Endothelial cell of umbilical vein (primary cell): ENCODE data around the gene RELL2. TPM values are rescaled to one million over a fixed set of nuclear protein-coding genes. Genes with fewer than 3 reads are reported as not detected.
A peak's percentile ranks its signal among the peaks of the same experiment; 100 is the strongest.

Experiments
- BruUV-seq: library from RNA; stranded (reverse); fragments of 400-500 nt; replicated peaks from 2 replicates; lab custom pipeline; 2021; lab: Mats Ljungman, UMichigan
- CTCF ChIA-PET: fragments of 300-600, 350-600 bp; sonication (Branson Sonifier 250); formaldehyde crosslinking; loops from one replicate; lab custom pipeline; 2021; ENCODE audit warnings: antibody characterized with exemption, inconsistent platforms; lab: Charles Lee
- POLR2A ChIA-PET: fragments of 300-600, 350-600 bp; sonication (Branson Sonifier 250); formaldehyde crosslinking; loops from one replicate; lab custom pipeline; 2021; ENCODE audit warnings: antibody characterized with exemption, inconsistent platforms; lab: Charles Lee
- DNase-seq: peaks from one replicate; pipeline ENCODE4 v3.0.0-alpha.2; 2011; ENCODE audit warnings: low read depth, low spot score
- FAIRE-seq: peaks from 2 replicates; lab custom pipeline; 2011; peaks lifted over from hg19 to GRCh38; lab: Jason Lieb, UNC
- H2AFZ ChIP-seq: 2 replicates; pipeline ENCODE4 v1.6.0; 2012; ENCODE audit warnings: low read depth, low read length, control low read depth, inconsistent platforms
- H3K27ac ChIP-seq: 2 replicates; pipeline ENCODE4 v1.5.1; 2011; ENCODE audit warnings: low read depth, mild to moderate bottlenecking, control low read depth, low read length, moderate library complexity; ENCODE audit not compliant: insufficient read depth
- H3K27me3 ChIP-seq, 2 experiments: 2 replicates each; pipeline versions ENCODE4 v1.6.0 to v1.6.1; 2011; ENCODE audit warnings: low read length in 2 of 2, mixed read lengths in 1 of 2; ENCODE audit not compliant: control insufficient read depth in 2 of 2, insufficient read depth in 2 of 2
- H3K36me3 ChIP-seq, 2 experiments: 2 replicates in 1 of 2; 3 replicates in 1 of 2; pipeline ENCODE4 v1.5.1; 2011; ENCODE audit warnings: low read length in 2 of 2, mild to moderate bottlenecking in 1 of 2, moderate library complexity in 1 of 2; ENCODE audit not compliant: control insufficient read depth in 2 of 2, insufficient read depth in 2 of 2; ENCODE audit errors: extremely low read depth in 1 of 2
- H3K4me1 ChIP-seq: 3 replicates; pipeline ENCODE4 v1.5.1; 2011; ENCODE audit warnings: mild to moderate bottlenecking, low read length; ENCODE audit not compliant: control insufficient read depth, insufficient read depth; ENCODE audit errors: extremely low read depth
- H3K4me2 ChIP-seq: 2 replicates; pipeline ENCODE4 v1.6.1; 2011; ENCODE audit warnings: low read length, control low read depth, mixed read lengths; ENCODE audit not compliant: insufficient read depth
- H3K4me3 ChIP-seq, 3 experiments: fragments of 200-600 bp in 1 of 3; sonication (generic), shearing (Covaris generic) in 1 of 3; replicated peaks in 1 of 3; 2 replicates each; pipeline ENCODE4 v1.5.1; 2011 to 2016; ENCODE audit warnings: control low read depth in 3 of 3, low read length in 3 of 3, mild to moderate bottlenecking in 2 of 3, inconsistent platforms in 1 of 3, low read depth in 1 of 3, moderate library complexity in 1 of 3; ENCODE audit not compliant: insufficient read depth in 1 of 3
- H3K79me2 ChIP-seq: 2 replicates; pipeline ENCODE4 v1.6.0; 2012; ENCODE audit warnings: low read length, inconsistent platforms; ENCODE audit not compliant: control insufficient read depth, insufficient read depth
- H3K9ac ChIP-seq: replicated peaks from 2 replicates; pipeline ENCODE3; 2011; ENCODE audit warnings: low read length, control low read depth; ENCODE audit not compliant: insufficient read depth; ENCODE audit errors: extremely low read depth
- H3K9me1 ChIP-seq: replicated peaks from 3 replicates; pipeline ENCODE4 v1.6.0; 2011; ENCODE audit warnings: mild to moderate bottlenecking, low read length; ENCODE audit not compliant: control insufficient read depth, insufficient read depth; ENCODE audit errors: extremely low read depth
- H3K9me3 ChIP-seq: replicated peaks from 2 replicates; pipeline ENCODE4 v1.5.1; 2012; ENCODE audit warnings: low read length, inconsistent platforms; ENCODE audit not compliant: control insufficient read depth, insufficient read depth
- H4K20me1 ChIP-seq: replicated peaks from 2 replicates; pipeline ENCODE3; 2011; ENCODE audit warnings: mild to moderate bottlenecking, low read length; ENCODE audit not compliant: control insufficient read depth, insufficient read depth; ENCODE audit errors: extremely low read depth
- CTCF ChIP-seq, 2 donors: IDR thresholded peaks; 1 replicate in 1 of 2; 2 replicates in 1 of 2; pipeline ENCODE4 v1.5.1; 2011; ENCODE audit warnings: low read length in 2 of 2, mild to moderate bottlenecking in 2 of 2, moderate library complexity in 2 of 2, control low read depth in 1 of 2, inconsistent platforms in 1 of 2, low read depth in 1 of 2; ENCODE audit not compliant: insufficient read depth in 1 of 2; ENCODE audit errors: extremely low read depth in 1 of 2
- GATA2 ChIP-seq: IDR thresholded peaks from 2 replicates; pipeline ENCODE4 v1.7.0; 2011; ENCODE audit warnings: low read depth, mild to moderate bottlenecking, moderate library complexity, mixed read lengths, low read length; ENCODE audit not compliant: insufficient read length, insufficient read depth
- POLR2A ChIP-seq: IDR thresholded peaks from 2 replicates; pipeline ENCODE4 v1.6.1; 2012; ENCODE audit warnings: low read depth, mild to moderate bottlenecking, control low read depth, low read length
- dilution Hi-C: fragments of 300-500 bp; cut with MboI; formaldehyde crosslinking; loops from one replicate; pipeline ENCODE4 v1.15.0; 2019; ENCODE audit warnings: low sequenced_read_pairs; ENCODE audit not compliant: extremely low pct_ligation_motif_present
- intact Hi-C: fragments of 100-400 bp; cut with micrococcal nuclease; formaldehyde crosslinking; loops from one replicate; pipeline ENCODE4 v1.10.0; 2022
- polyA plus RNA-seq, 4 experiments: library from polyadenylated mRNA; depleted of rRNA in 3 of 4; stranded (reverse) in 3 of 4; unstranded in 1 of 4; fragments of >200 nt; gene quantifications; 2 replicates each; pipeline versions ENCODE4 v1.2.1 to v1.2.3, GENCODE V29; 2011 to 2012; ENCODE audit warnings: missing spikeins in 1 of 4
- total RNA-seq: library from RNA; stranded (reverse); gene quantifications from 2 replicates; pipeline ENCODE4 v1.2.3, GENCODE V29; 2021

Gene RELL2
- total and polyA plus RNA-seq, 2 donors (not counting 3 experiments of a cell fraction or from before 2014, with no cell fraction given), result 3.4 to 3.6 TPM

DNA sequence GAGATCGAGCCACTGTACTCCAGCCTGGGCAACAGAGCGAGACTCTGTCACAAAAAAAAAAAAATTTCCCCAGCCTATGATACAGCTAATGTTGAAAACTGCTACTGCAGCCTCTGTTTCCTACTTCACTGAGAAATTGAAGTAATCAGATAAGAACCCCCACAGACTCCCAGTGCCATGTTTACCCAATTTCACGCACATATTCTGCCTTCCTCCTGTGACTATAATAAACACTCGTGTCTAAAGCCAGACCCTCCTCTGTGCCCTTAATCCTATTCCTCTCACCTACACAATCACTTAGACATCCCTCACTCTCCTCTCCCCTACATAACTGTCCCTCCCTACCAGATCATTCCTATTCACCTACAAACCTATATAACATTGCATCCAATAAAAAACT is 38.9 kb downstream of the RELL2 start:
- no peaks in the 10 kb centered on the region for H3K9me1 ChIP-seq
- H3K9ac ChIP-seq, result no peak overlapping the region
- no peak overlapping the region for H3K27ac ChIP-seq
- no peaks in the 10 kb centered on the region for H3K27me3 ChIP-seq
- peaks cover 55% of the 10 kb centered on the region for H3K79me2 ChIP-seq
- H3K36me3 ChIP-seq, result peaks cover 14 to 36% of the 10 kb centered on the region in 2 experiments
- CTCF ChIA-PET, result interaction anchor here (1.2 to 2.7 kb wide), 7 partner anchors 8 to 285 kb away, joined by 3 to 16 read pairs (median 5); partner anchors contain the start of gene PCDH1
- peak; percentile 28 for FAIRE-seq
- no peak overlapping the region for H3K4me3 ChIP-seq
- POLR2A ChIA-PET, result no interaction called here
- H3K4me1 ChIP-seq, result peaks cover 50% of the 10 kb centered on the region
- TF ChIP-seq POLR2A, result peak; percentile 10
- no peak for TF ChIP-seq CTCF (IDR thresholded peaks at IDR 0.05; ENCODE audit: extremely low read depth in 1 of 2, insufficient read depth in 1 of 2, low read depth in 1 of 2, low read length in 2 of 2)
- H3K4me2 ChIP-seq, result no peak overlapping the region
- no peaks in the 10 kb centered on the region for H4K20me1 ChIP-seq
- dilution Hi-C loops, result no loop called here
- intact Hi-C loops, result no loop called here
- H3K9me3 ChIP-seq, result no peaks in the 10 kb centered on the region
- DNase-seq, result no peak
- BruUV-seq, result no TSS peak
- H2AFZ ChIP-seq, result no peak overlapping the region

DNA sequence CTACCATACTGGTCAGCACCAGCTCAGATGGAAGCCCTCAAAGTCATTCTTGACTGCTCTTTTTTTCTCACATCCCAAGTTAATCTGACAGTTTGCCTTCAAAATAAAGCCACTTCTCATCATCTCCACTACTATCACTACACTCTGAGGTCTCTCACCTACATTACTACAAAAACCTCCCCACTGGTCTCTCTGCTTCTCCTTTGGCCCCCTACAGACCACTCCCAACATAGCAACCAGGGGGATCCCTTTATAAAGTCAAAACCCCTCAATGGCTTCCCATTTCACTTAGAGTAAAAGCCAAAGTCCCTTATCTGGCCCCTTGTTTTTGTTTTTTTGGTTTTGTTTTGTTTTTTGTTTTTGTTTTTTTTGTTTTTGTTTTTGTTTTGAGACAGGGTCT is 40.6 kb downstream of the RELL2 start:
- no TSS peak for BruUV-seq
- dilution Hi-C loops, result no loop called here
- H3K4me1 ChIP-seq, result peaks cover 60% of the 10 kb centered on the region
- H3K9me1 ChIP-seq, result no peaks in the 10 kb centered on the region
- peak; percentile 21 for DNase-seq
- H3K27me3 ChIP-seq, result no peaks in the 10 kb centered on the region
- POLR2A ChIA-PET, result no interaction called here
- CTCF ChIA-PET, result interaction anchor here (1.2 to 2.7 kb wide), 7 partner anchors 10 to 283 kb away, joined by 3 to 16 read pairs (median 5); partner anchors contain the start of genes DELE1 and PCDH1
- H4K20me1 ChIP-seq, result no peaks in the 10 kb centered on the region
- intact Hi-C loops, result no loop called here
- no peak overlapping the region for H3K4me3 ChIP-seq
- no peaks in the 10 kb centered on the region for H3K9me3 ChIP-seq
- TF ChIP-seq GATA2 (no peak), CTCF (IDR thresholded peaks at IDR 0.05; ENCODE audit: extremely low read depth in 1 of 2, insufficient read depth in 1 of 2, low read depth in 1 of 2, low read length in 2 of 2) (peak; percentile 31 to 37)
- H3K9ac ChIP-seq, result no peak overlapping the region
- H3K27ac ChIP-seq, result no peak overlapping the region
- H2AFZ ChIP-seq, result no peak overlapping the region
- H3K79me2 ChIP-seq, result peaks cover 53% of the 10 kb centered on the region
- H3K4me2 ChIP-seq, result no peak overlapping the region
- H3K36me3 ChIP-seq, result peaks cover 6 to 20% of the 10 kb centered on the region in 2 experiments
- peak; percentile 68 for FAIRE-seq
